Endothelial cell (in vitro differentiated cells): ENCODE results near the gene COPS6. TPM values are rescaled to one million over a fixed set of nuclear protein-coding genes. Genes with fewer than 3 reads are reported as not detected.
A peak's percentile ranks its signal among the peaks of the same experiment; 100 is the strongest.

Experiments used
- DNase-seq: peaks from one replicate; pipeline ENCODE4 v3.0.0; 2021; ENCODE audit warnings: low spot score
- H3K27ac Mint-ChIP-seq: one replicate; pipeline ENCODE4 v1.8.0; 2021; ENCODE audit warnings: mixed read lengths, inconsistent platforms; ENCODE audit not compliant: unreplicated experiment
- H3K27me3 Mint-ChIP-seq: one replicate; pipeline ENCODE4 v1.8.0; 2021; ENCODE audit warnings: mild to moderate bottlenecking, moderate library complexity, mixed read lengths, inconsistent platforms; ENCODE audit not compliant: unreplicated experiment
- H3K36me3 Mint-ChIP-seq: one replicate; pipeline ENCODE4 v1.8.0; 2021; ENCODE audit warnings: mild to moderate bottlenecking, low read depth, mixed read lengths, inconsistent platforms; ENCODE audit not compliant: unreplicated experiment
- H3K4me1 Mint-ChIP-seq: one replicate; pipeline ENCODE4 v1.8.0; 2021; ENCODE audit warnings: mild to moderate bottlenecking, mixed read lengths, inconsistent platforms; ENCODE audit not compliant: unreplicated experiment
- H3K4me3 Mint-ChIP-seq: one replicate; pipeline ENCODE4 v1.8.0; 2021; ENCODE audit warnings: mild to moderate bottlenecking, mixed read lengths, inconsistent platforms; ENCODE audit not compliant: unreplicated experiment
- H3K9me3 Mint-ChIP-seq: one replicate; pipeline ENCODE4 v1.8.0; 2021; ENCODE audit warnings: mixed read lengths, inconsistent platforms; ENCODE audit not compliant: unreplicated experiment
- total RNA-seq: library from RNA; stranded (reverse); fragmentation: NEBNext Ultra II Directional; extraction: Animal tissue kit (Norgen Biotek cat#: 25700); gene quantifications from one replicate; pipeline ENCODE4 v1.2.1, GENCODE V29; 2021; ENCODE audit not compliant: unreplicated experiment
- TF ChIP-seq, protein P1 (sequence below): fragments of 200-600 bp; sonication (generic); IDR thresholded peaks from one replicate; pipeline ENCODE4 v1.5.0; 2021; ENCODE audit warnings: antibody characterized with exemption; ENCODE audit not compliant: unreplicated experiment

COPS6 gene
- total RNA-seq, 1 donor from 2014 or later, result 82.4 TPM

DNA sequence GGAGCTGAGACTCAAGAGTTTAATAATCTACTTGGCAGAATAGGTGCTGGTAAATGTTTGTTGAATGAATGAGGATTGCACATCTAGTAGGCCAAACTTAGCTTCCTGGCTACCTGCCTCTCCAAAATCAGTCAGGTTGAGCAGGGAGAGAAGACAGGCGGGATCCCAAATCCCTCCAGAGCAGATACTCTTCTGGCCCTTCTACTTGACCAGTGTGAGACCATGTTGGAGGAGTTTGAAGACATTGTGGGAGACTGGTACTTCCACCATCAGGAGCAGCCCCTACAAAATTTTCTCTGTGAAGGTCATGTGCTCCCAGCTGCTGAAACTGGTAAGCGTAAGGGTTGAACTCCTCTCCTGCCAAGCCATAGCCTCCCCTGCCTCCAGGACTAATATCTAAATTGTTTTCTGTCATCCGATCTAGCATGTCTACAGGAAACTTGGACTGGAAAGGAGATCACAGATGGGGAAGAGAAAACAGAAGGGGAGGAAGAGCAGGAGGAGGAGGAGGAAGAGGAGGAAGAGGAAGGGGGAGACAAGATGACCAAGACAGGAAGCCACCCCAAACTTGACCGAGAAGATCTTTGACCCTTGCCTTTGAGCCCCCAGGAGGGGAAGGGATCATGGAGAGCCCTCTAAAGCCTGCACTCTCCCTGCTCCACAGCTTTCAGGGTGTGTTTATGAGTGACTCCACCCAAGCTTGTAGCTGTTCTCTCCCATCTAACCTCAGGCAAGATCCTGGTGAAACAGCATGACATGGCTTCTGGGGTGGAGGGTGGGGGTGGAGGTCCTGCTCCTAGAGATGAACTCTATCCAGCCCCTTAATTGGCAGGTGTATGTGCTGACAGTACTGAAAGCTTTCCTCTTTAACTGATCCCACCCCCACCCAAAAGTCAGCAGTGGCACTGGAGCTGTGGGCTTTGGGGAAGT, 35.8 kb downstream of the COPS6 start:
- Mint-ChIP-seq H3K9me3 (no peaks in the 10 kb centered on the region), H3K27me3 (peaks cover 6% of the 10 kb centered on the region), H3K4me3 (no peak overlapping the region), H3K36me3 (peaks cover 8% of the 10 kb centered on the region), H3K4me1 (peaks cover 30% of the 10 kb centered on the region), H3K27ac (peak overlapping the region; percentile 9)
- DNase-seq, result no peak
- TF ChIP-seq, protein P1, sequence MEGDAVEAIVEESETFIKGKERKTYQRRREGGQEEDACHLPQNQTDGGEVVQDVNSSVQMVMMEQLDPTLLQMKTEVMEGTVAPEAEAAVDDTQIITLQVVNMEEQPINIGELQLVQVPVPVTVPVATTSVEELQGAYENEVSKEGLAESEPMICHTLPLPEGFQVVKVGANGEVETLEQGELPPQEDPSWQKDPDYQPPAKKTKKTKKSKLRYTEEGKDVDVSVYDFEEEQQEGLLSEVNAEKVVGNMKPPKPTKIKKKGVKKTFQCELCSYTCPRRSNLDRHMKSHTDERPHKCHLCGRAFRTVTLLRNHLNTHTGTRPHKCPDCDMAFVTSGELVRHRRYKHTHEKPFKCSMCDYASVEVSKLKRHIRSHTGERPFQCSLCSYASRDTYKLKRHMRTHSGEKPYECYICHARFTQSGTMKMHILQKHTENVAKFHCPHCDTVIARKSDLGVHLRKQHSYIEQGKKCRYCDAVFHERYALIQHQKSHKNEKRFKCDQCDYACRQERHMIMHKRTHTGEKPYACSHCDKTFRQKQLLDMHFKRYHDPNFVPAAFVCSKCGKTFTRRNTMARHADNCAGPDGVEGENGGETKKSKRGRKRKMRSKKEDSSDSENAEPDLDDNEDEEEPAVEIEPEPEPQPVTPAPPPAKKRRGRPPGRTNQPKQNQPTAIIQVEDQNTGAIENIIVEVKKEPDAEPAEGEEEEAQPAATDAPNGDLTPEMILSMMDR, result no peak

DNA sequence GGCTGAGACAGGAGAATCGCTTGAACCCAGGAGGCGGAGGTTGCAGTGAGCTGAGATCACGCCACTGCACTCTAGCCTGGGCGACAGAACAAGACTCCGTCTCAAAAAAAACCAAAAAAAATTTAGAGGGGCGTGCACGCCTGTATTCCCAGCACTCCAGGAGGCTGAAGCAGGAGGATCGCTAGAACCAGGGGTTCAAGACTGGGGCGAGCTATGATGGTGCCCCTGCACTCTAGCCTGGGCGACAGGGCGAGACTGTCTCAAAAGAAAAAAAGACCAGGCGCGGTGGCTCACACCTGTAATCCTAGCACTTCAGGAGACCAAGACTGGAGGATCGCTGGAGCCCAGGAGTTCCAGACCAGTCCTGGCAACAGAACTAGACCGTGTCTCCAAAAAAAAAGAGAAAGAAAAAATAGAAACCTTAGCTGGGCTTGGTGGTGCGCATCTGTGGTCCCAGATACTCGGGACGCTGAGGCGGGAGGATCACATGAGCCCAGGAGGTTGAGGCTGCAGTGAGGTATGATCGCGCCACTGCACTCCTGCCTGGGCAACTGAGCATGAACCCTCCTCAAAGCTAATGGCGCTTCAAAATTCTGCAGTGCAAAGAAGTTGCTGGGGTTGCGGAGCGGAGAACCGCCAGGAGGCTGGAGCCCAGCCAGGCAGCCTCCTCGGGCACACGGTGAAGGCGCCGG, 37.6 kb downstream of the COPS6 start:
- peaks cover 19% of the 10 kb centered on the region for H3K4me1 Mint-ChIP-seq
- peaks cover 8% of the 10 kb centered on the region for H3K36me3 Mint-ChIP-seq
- H3K27ac Mint-ChIP-seq, result peak overlapping the region; percentile 97
- no peaks in the 10 kb centered on the region for H3K9me3 Mint-ChIP-seq
- peaks cover 6% of the 10 kb centered on the region for H3K27me3 Mint-ChIP-seq
- TF ChIP-seq, protein P1, result no peak
- peak overlapping the region; percentile 99 for H3K4me3 Mint-ChIP-seq
- DNase-seq, result no peak

DNA sequence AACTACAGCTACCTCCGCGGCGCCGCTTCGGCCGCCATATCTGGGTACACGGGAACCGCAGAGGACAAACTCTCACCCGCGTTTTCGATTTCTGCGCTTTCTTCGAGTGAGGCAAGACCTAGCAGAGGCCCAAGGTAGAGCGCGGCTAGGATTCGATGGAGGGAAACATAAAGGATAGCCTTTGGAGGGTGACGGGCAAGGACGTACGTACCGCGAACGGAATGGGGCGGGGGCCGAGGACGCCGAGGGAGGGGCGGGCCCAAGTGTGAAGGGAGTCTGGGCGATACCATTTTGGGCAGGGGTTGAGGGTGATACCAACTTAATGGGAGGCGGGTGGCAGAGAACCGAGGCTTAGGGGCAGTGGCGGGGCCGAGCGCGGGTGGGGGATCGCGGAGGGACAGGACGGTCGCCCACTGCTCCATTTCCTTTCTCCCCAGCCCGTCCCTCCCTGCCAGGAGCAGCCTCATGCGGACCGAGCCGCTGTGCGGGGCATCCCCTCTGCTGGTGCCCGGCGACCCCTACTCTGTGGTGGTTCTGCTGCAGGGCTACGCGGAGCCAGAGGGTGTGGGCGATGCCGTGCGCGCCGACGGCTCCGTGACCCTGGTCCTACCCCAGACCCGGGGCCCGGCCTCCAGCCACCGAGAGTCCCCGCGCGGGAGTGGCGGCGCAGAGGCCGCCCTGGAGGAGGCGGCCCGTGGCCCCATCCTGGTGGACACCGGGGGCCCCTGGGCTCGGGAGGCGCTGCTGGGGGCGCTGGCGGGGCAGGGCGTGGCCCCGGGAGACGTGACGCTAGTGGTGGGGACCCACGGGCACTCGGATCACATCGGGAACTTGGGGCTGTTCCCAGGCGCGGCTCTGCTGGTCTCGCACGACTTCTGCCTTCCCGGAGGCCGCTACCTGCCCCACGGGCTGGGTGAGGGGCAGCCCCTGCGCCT, 38.4 kb downstream of the COPS6 start, which contains the start of gene MBLAC1:
Gene MBLAC1, plus strand, starts transcription at position 37 of the 935 bp plus-strand sequence. Its CDS starts 429 bp downstream, at position 466.
- Mint-ChIP-seq H3K4me3 (peak within 1 kb of the TSS; percentile 99), H3K27ac (peak within 1 kb of the TSS; percentile 97), H3K27me3 (peaks cover 6% of the 10 kb centered on the region), H3K9me3 (no peaks in the 10 kb centered on the region), H3K4me1 (peaks cover 19% of the 10 kb centered on the region), H3K36me3 (peaks cover 8% of the 10 kb centered on the region)
- peak; percentile 83 for DNase-seq
- TF ChIP-seq, protein P1, result no peak

DNA sequence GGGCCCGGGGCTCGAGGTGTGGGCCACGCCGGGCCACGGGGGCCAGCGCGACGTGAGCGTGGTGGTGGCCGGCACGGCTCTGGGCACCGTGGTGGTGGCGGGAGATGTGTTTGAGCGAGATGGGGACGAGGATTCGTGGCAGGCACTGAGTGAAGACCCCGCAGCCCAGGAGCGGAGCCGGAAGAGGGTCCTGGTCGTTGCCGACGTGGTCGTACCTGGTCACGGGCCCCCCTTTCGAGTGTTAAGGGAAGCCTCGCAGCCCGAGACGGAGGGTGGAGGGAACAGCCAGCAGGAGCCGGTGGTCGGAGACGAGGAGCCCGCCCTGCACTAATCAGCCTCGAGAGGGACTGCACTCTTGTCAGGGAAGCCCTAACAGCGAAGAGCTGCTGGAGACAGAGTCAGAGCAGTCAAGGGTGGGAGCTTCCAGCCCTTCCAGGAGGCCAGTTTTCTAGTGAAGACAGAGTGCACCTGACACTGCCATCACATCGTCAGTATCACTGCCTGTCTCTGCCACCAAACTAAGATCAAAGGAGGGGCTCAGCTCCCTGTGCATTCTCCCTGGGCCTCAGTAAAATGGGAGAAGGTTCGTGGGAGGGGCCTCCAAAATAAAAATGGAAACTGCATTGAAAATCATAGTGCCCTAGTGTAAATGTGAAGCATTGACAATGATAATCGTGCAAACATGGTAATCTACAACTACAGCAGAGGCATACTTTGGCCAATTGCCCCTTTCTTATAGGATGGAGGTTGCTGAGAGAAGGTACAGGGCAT, 39.3 kb downstream of the COPS6 start:
- Mint-ChIP-seq H3K4me1 (peaks cover 22% of the 10 kb centered on the region), H3K36me3 (peaks cover 5% of the 10 kb centered on the region), H3K27ac (no peak overlapping the region), H3K4me3 (peak overlapping the region; percentile 85), H3K9me3 (no peaks in the 10 kb centered on the region), H3K27me3 (peaks cover 2% of the 10 kb centered on the region)
- TF ChIP-seq, protein P1, result no peak
- DNase-seq, result peak; percentile 37
